Stimulated activated naive B cell treated with anti-CD40 and anti-IgM and Interleukin-4, amounts not matched to agents 10 μg/mL and 1 μg/mL and 100 μg/mL, for 72 hours (primary cell): ENCODE results near the gene JAK2.
"Not testable (repeated sequence)": the region's sequence is repeated elsewhere in the genome, so short reads cannot be mapped to it uniquely, and the experiment has no call there.

Source experiments
- ATAC-seq, 2 donors: fragments of 150-1000 bp; cut with Tn5 transposase; replicated peaks; 2 replicates each; pipeline ENCODE4 v1.10.0; 2021; ENCODE audit warnings: moderate library complexity in 1 of 2
- DNase-seq: peaks from one replicate; pipeline ENCODE4 v3.0.0; 2021
- H3K27ac Mint-ChIP-seq: one replicate; pipeline ENCODE4 v1.8.0; 2022; ENCODE audit warnings: mild to moderate bottlenecking, mixed read lengths
- H3K27me3 Mint-ChIP-seq, 2 donors: one replicate each; pipeline ENCODE4 v1.8.0; 2022; ENCODE audit warnings: mixed read lengths in 2 of 2
- H3K36me3 Mint-ChIP-seq, 2 donors: one replicate each; pipeline ENCODE4 v1.8.0; 2022; ENCODE audit warnings: mixed read lengths in 2 of 2, mild to moderate bottlenecking in 1 of 2
- H3K4me1 Mint-ChIP-seq, 2 donors: one replicate each; pipeline ENCODE4 v1.8.0; 2022; ENCODE audit warnings: mixed read lengths in 2 of 2, mild to moderate bottlenecking in 1 of 2
- H3K4me3 Mint-ChIP-seq, 2 donors: one replicate each; pipeline ENCODE4 v1.8.0; 2022; ENCODE audit warnings: mild to moderate bottlenecking in 2 of 2, mixed read lengths in 2 of 2, moderate library complexity in 1 of 2
- H3K9me3 Mint-ChIP-seq, 2 donors: one replicate each; pipeline ENCODE4 v1.8.0; 2022; ENCODE audit warnings: mixed read lengths in 2 of 2, mild to moderate bottlenecking in 1 of 2

JAK2 gene

GRCh38 chr9:4984621-4985385, at the start of gene JAK2:
Gene JAK2, plus strand, starts transcription at chr9:4985272. Its CDS starts 36,716 bp downstream, at chr9:5021988.
- Mint-ChIP-seq H3K9me3 (no peaks in the 10 kb centered on the region), H3K27ac (peak within 1 kb of the TSS; percentile 99), H3K36me3 (peaks cover 12 to 13% of the 10 kb centered on the region in 2 donors), H3K4me3 (peak within 1 kb of the TSS; percentile 84 to 93), H3K27me3 (no peaks in the 10 kb centered on the region), H3K4me1 (peaks cover 27 to 35% of the 10 kb centered on the region in 2 donors)
- DNase-seq = peak; percentile 85
- peak; percentile 83 for ATAC-seq

- Mint-ChIP-seq H3K27ac (peak overlapping the region; percentile 76), H3K9me3 (no peaks in the 10 kb centered on the region), H3K4me3 (peak overlapping the region; percentile 75 to 76), H3K27me3 (no peaks in the 10 kb centered on the region), H3K4me1 (peaks cover 32 to 48% of the 10 kb centered on the region in 2 donors), H3K36me3 (no peaks in the 10 kb centered on the region)
- DNase-seq (no peak), ATAC-seq (peak in 1 of 2 donors; percentile 17)
Observed at GRCh38 chr9:4936277-4936676, 48.8 kb upstream of the JAK2 start.

- peaks cover 32 to 48% of the 10 kb centered on the region in 2 donors for H3K4me1 Mint-ChIP-seq
- no peaks in the 10 kb centered on the region for H3K36me3 Mint-ChIP-seq
- peak overlapping the region; percentile 88 for H3K27ac Mint-ChIP-seq
- no peaks in the 10 kb centered on the region for H3K27me3 Mint-ChIP-seq
- peak; percentile 58 for DNase-seq
- ATAC-seq = peak; percentile 87 to 93
- no peaks in the 10 kb centered on the region for H3K9me3 Mint-ChIP-seq
- peak overlapping the region; percentile 63 to 71 for H3K4me3 Mint-ChIP-seq
Observed at GRCh38 chr9:4936823-4937222, 48.2 kb upstream of the JAK2 start.

DNA sequence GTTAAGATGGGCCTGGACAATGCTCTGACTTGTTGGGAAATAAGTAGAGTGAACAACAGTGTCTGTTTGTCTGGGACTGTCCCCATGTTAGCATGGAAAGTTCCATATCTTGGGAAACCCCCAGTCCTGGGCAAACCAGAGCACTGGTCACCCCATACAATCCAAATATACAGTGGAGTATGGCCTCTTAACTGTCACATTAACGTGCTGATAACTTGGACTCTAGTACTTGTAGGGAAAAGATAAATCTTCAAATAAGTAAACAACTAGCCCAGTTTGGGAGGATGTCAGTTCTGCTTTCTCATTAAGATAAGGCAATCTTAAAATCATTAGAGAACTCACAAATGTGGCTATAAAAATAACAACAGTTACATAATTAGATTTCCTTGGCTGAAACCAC, 47.6 kb upstream of the JAK2 start:
- no peaks in the 10 kb centered on the region for H3K27me3 Mint-ChIP-seq
- H3K9me3 Mint-ChIP-seq = no peaks in the 10 kb centered on the region
- peak overlapping the region; percentile 88 for H3K27ac Mint-ChIP-seq
- ATAC-seq (peak; percentile 48 to 69), DNase-seq (peak; percentile 31)
- H3K36me3 Mint-ChIP-seq = no peaks in the 10 kb centered on the region
- H3K4me3 Mint-ChIP-seq = peak overlapping the region; percentile 63 to 71
- H3K4me1 Mint-ChIP-seq = peaks cover 34 to 53% of the 10 kb centered on the region in 2 donors

DNA sequence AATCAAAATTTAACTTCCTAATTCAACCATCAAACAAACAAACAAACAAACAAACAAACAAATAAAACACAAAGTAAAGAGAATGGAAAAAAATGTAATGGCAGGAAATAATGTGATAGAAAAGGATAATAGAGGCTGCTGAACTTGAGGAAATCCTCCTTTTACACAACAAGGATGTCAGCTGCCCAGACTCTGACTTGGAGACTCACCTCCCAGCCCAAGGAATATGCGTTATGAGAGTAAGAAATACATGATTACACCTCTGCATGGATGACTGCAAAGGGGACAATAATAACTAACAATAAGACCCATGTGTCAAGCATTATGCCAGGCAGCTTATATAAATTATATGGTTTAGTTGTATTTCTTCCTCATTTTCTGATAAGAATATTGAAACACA, 46.6 kb upstream of the JAK2 start:
- Mint-ChIP-seq H3K36me3 (no peaks in the 10 kb centered on the region), H3K27ac (peak overlapping the region; percentile 65)
- ATAC-seq = no peak

DNA sequence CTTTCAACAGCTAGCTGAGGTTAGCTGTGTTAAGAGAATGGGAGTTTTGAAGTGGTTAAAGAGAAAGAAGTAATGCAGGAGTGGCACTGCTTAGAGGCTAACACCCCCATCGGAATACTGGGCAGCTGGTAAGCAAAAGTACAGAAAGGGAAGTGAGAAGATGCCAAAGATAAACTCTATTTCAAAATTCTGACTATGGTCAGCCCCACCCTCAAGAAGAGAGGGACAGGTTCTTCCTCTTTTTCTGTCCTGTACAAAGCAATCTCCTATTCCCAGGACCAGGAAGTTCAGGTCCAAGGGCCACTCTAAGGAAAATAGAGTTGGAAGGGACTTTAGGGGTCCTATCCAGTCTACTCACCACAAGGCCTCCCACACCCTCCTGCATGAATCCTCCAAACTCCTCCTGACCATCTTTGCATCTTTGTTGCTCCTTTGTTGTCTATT, 45.9 kb upstream of the JAK2 start:
- H3K4me3 Mint-ChIP-seq = peak overlapping the region; percentile 8 to 58
- peak overlapping the region; percentile 14 for H3K27ac Mint-ChIP-seq
- DNase-seq (peak; percentile 31), ATAC-seq (peak; percentile 76 to 84)
- no peaks in the 10 kb centered on the region for H3K36me3 Mint-ChIP-seq
- H3K9me3 Mint-ChIP-seq = no peaks in the 10 kb centered on the region
- no peaks in the 10 kb centered on the region for H3K27me3 Mint-ChIP-seq
- H3K4me1 Mint-ChIP-seq = peaks cover 35 to 63% of the 10 kb centered on the region in 2 donors

More for the DNA sequence above, 46.6 kb upstream of the JAK2 start:
- H3K9me3 Mint-ChIP-seq = no peaks in the 10 kb centered on the region
- H3K4me1 Mint-ChIP-seq = peaks cover 34 to 59% of the 10 kb centered on the region in 2 donors
- H3K4me3 Mint-ChIP-seq = peak overlapping the region; percentile 25 to 58
- DNase-seq = no peak
- no peaks in the 10 kb centered on the region for H3K27me3 Mint-ChIP-seq

DNA sequence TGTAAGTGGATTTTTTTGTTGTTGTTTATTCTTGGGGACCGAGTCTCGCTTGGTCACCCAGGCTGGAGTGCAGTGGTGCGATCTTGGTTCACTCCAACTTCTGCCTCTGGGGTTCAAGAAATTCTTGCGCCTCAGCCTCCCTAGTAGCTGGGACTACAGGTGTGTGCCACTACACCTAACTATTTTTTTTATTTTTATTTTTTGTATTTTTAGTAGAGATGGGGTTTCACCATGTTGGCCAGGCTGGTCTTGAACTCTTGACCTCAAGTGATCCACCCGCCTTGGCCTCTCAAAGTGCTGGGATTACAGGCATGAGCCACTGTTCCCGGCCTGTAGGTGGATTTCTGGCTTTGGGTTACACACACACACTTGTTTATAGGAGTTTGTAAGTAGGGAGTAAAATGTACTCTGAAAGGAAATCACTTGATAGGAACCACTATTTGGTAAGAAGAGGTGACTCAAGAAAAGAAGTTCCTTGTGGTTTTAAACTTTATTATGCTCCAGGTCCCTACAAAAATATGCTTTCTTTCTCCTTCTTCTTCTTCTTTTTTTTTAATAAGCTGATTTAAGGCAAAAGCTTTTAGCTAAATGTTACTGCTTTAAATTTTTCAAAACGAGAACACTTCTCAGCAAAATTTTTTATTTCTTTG, 42.9 kb upstream of the JAK2 start:
- not testable (repeated sequence) for H3K9me3 Mint-ChIP-seq, H3K27ac Mint-ChIP-seq, DNase-seq, H3K36me3 Mint-ChIP-seq, ATAC-seq, H3K27me3 Mint-ChIP-seq, H3K4me3 Mint-ChIP-seq
- H3K4me1 Mint-ChIP-seq = peaks cover 32 to 56% of the 10 kb centered on the region in 2 donors

DNA sequence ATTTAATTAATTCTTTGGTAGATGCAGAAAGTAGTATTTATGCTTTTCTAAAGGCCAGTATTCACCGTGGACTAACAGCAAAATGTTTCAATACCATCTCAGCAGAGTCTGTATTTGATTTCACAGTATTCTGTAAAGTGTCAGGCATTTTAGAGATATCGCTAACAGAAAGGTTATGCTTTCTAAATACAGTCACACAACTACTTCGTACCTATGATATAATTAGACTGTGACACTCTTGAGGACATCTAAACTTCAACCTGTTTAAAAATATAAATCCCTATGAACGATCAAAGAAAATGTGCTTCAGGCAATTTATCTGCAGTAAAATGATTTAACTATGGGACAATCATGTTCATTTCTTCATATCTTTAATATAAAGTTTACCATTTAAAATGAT, 41.7 kb upstream of the JAK2 start:
- Mint-ChIP-seq H3K27me3 (no peaks in the 10 kb centered on the region), H3K4me3 (no peak overlapping the region), H3K4me1 (peaks cover 24 to 44% of the 10 kb centered on the region in 2 donors), H3K9me3 (peaks cover 0 to 7% of the 10 kb centered on the region in 2 donors), H3K36me3 (peaks cover 0 to 3% of the 10 kb centered on the region in 2 donors), H3K27ac (no peak overlapping the region)
- ATAC-seq = no peak
- no peak for DNase-seq

GRCh38 chr9:4944431-4945211, 40.5 kb upstream of the JAK2 start:
- peak overlapping the region; percentile 63 for H3K27ac Mint-ChIP-seq
- ATAC-seq = not testable (repeated sequence)

GRCh38 chr9:4946937-4947336, 38.1 kb upstream of the JAK2 start:
- Mint-ChIP-seq H3K27ac (no peak overlapping the region), H3K27me3 (no peaks in the 10 kb centered on the region), H3K4me3 (no peak overlapping the region), H3K9me3 (peaks cover 0 to 7% of the 10 kb centered on the region in 2 donors), H3K4me1 (peaks cover 12 to 29% of the 10 kb centered on the region in 2 donors), H3K36me3 (peaks cover 0 to 3% of the 10 kb centered on the region in 2 donors)
- DNase-seq (no peak), ATAC-seq (no peak)

More at GRCh38 chr9:4944431-4945211, 40.5 kb upstream of the JAK2 start:
- H3K27me3 Mint-ChIP-seq, DNase-seq, H3K36me3 Mint-ChIP-seq, H3K9me3 Mint-ChIP-seq: not testable (repeated sequence)
- peak overlapping the region; percentile 17 to 41 for H3K4me3 Mint-ChIP-seq
- peaks cover 13 to 31% of the 10 kb centered on the region in 2 donors for H3K4me1 Mint-ChIP-seq

DNA sequence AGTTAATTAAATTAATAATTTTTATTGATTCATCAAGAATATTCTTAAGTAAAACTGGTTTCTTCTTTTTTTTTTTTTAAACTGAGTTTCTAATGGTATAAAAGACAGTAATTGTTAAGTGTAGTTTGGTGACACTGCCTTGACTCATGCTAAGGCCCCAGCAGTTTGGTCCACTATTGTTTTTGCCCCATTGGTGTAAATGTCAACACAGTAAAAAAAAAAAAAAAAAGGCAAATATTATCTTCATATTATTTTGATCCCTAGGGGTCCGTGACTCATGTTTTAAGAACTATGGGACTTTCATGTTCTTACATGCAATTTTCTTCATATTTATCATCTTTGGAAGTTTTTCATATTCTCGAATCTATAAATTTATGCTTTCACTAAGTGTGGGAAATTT, 29.2 kb upstream of the JAK2 start:
- Mint-ChIP-seq H3K27ac (no peak overlapping the region), H3K27me3 (no peaks in the 10 kb centered on the region), H3K4me3 (no peak overlapping the region), H3K9me3 (no peaks in the 10 kb centered on the region), H3K4me1 (no peaks in the 10 kb centered on the region), H3K36me3 (peaks cover 0 to 2% of the 10 kb centered on the region in 2 donors)
- no peak for ATAC-seq
- DNase-seq = no peak

- H3K27me3 Mint-ChIP-seq = no peaks in the 10 kb centered on the region
- ATAC-seq (no peak), DNase-seq (no peak)
- H3K36me3 Mint-ChIP-seq = peaks cover 10 to 13% of the 10 kb centered on the region in 2 donors
- peaks cover 8 to 17% of the 10 kb centered on the region in 2 donors for H3K9me3 Mint-ChIP-seq
- no peaks in the 10 kb centered on the region for H3K4me1 Mint-ChIP-seq
- no peak overlapping the region for H3K27ac Mint-ChIP-seq
- H3K4me3 Mint-ChIP-seq = no peak overlapping the region
Observed at GRCh38 chr9:4959031-4959430, 26.0 kb upstream of the JAK2 start.

DNA sequence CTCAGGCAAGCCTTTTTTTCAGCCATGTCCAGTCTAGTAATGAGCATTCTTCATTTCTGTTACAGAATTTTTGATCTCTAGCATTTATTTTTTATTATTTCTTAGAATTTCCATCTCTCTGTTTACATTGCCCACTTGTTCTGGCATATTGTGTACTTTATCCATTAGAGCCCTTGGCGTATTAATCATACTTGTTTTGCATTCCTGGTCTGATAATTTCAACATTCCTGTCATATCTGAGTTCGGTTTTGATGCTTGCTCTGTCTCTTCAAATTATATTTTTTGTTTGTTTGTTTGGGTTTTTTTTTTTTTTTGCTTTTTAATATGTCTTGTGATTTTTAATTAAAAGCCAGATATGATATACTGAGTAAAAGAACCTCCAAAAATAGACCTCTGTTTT, 23.0 kb upstream of the JAK2 start:
- H3K27ac Mint-ChIP-seq = no peak overlapping the region
- peaks cover 8 to 19% of the 10 kb centered on the region in 2 donors for H3K36me3 Mint-ChIP-seq
- no peak overlapping the region for H3K4me3 Mint-ChIP-seq
- no peaks in the 10 kb centered on the region for H3K27me3 Mint-ChIP-seq
- peaks cover 12 to 24% of the 10 kb centered on the region in 2 donors for H3K9me3 Mint-ChIP-seq
- ATAC-seq = no peak
- DNase-seq = no peak
- H3K4me1 Mint-ChIP-seq = peaks cover 2% of the 10 kb centered on the region in 2 donors

DNA sequence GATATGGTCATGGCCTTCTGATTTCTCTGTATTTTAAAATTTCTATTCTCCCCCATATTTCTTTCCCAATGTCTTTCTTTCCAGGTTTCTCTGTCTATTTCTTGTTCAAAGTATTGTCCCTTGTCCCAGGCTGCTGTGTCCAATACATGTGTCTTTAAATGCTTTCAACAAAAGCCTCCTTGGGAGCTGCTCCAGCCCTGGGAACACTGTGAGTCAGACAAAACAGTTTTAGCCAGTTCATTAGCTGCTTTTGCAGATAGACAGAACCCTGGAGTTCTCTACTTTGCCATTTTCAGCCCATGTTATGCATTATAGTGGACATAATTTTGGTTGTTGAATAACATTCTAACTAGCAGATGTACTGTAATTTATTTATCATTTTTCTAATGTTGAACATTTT, 20.5 kb upstream of the JAK2 start:
- ATAC-seq (no peak), DNase-seq (no peak)
- no peak overlapping the region for H3K27ac Mint-ChIP-seq
- H3K27me3 Mint-ChIP-seq = no peaks in the 10 kb centered on the region
- H3K4me3 Mint-ChIP-seq = no peak overlapping the region
- peaks cover 6 to 10% of the 10 kb centered on the region in 2 donors for H3K4me1 Mint-ChIP-seq
- peaks cover 8 to 19% of the 10 kb centered on the region in 2 donors for H3K36me3 Mint-ChIP-seq
- peaks cover 12 to 24% of the 10 kb centered on the region in 2 donors for H3K9me3 Mint-ChIP-seq
